ENCODE measurements around the gene ARHGAP21.
"Not testable (repeated sequence)": the region's sequence is repeated elsewhere in the genome, so short reads cannot be mapped to it uniquely, and the experiment has no call there.

Gene ARHGAP21

GRCh38 chr10:24723788-24724380 lies at the start of gene ARHGAP21:
Gene ARHGAP21 (minus strand): TSS chr10:24723887. CDS start chr10:24721899, 1,988 bp downstream.
- FAIRE-seq (peak; percentile 16), DNase-seq (ENCODE audit: insufficient read length, low spot score) (peak; percentile 50)

- DNase-seq (ENCODE audit: insufficient read length, low spot score) = no peak
- no peak for FAIRE-seq
These were observed 48.4 kb upstream of the ARHGAP21 start for GRCh38 chr10:24771943-24772694.

GRCh38 chr10:24764991-24765390 lies 41.3 kb upstream of the ARHGAP21 start:
- FAIRE-seq; DNase-seq (ENCODE audit: insufficient read length, low spot score): not testable (repeated sequence)

- FAIRE-seq = peak; percentile 81
- peak; percentile 75 for DNase-seq (ENCODE audit: insufficient read length, low spot score)
These were observed 39.4 kb upstream of the ARHGAP21 start for GRCh38 chr10:24762966-24763623.

- DNase-seq (ENCODE audit: insufficient read length, low spot score) = peak; percentile 23
- peak; percentile 54 for FAIRE-seq
These were observed 38.7 kb upstream of the ARHGAP21 start for GRCh38 chr10:24762161-24762924.

- FAIRE-seq (no peak), DNase-seq (ENCODE audit: insufficient read length, low spot score) (no peak)
These were observed 36.0 kb upstream of the ARHGAP21 start for GRCh38 chr10:24759672-24760071.

GRCh38 chr10:24758254-24758653 lies 34.6 kb upstream of the ARHGAP21 start:
- not testable (repeated sequence) for FAIRE-seq; DNase-seq (ENCODE audit: insufficient read length, low spot score)

- DNase-seq (ENCODE audit: insufficient read length, low spot score) = peak; percentile 46
- peak; percentile 92 for FAIRE-seq
These were observed 32.6 kb upstream of the ARHGAP21 start for GRCh38 chr10:24756283-24756682.

GRCh38 chr10:24751716-24752115 lies 28.0 kb upstream of the ARHGAP21 start:
- no peak for FAIRE-seq
- DNase-seq (ENCODE audit: insufficient read length, low spot score) = peak; percentile 29

GRCh38 chr10:24750695-24751094 lies 27.0 kb upstream of the ARHGAP21 start:
- FAIRE-seq = no peak
- DNase-seq (ENCODE audit: insufficient read length, low spot score) = no peak

- FAIRE-seq (no peak), DNase-seq (ENCODE audit: insufficient read length, low spot score) (no peak)
These were observed 24.5 kb upstream of the ARHGAP21 start for GRCh38 chr10:24748214-24748613.

- DNase-seq (ENCODE audit: insufficient read length, low spot score) (no peak), FAIRE-seq (no peak)
These were observed 21.3 kb upstream of the ARHGAP21 start for GRCh38 chr10:24744946-24745345.

GRCh38 chr10:24740714-24741113 lies 17.0 kb upstream of the ARHGAP21 start:
- FAIRE-seq (no peak), DNase-seq (ENCODE audit: insufficient read length, low spot score) (no peak)

GRCh38 chr10:24737001-24737400 lies 13.3 kb upstream of the ARHGAP21 start:
- FAIRE-seq = no peak
- DNase-seq (ENCODE audit: insufficient read length, low spot score) = no peak

- FAIRE-seq (no peak), DNase-seq (ENCODE audit: insufficient read length, low spot score) (no peak)
These were observed 8.3 kb upstream of the ARHGAP21 start for GRCh38 chr10:24731942-24732341.

- FAIRE-seq = no peak
- DNase-seq (ENCODE audit: insufficient read length, low spot score) = no peak
These were observed 7.1 kb upstream of the ARHGAP21 start for GRCh38 chr10:24730811-24731210.

- DNase-seq (ENCODE audit: insufficient read length, low spot score) = peak; percentile 44
- FAIRE-seq = peak; percentile 20
These were observed 4.1 kb upstream of the ARHGAP21 start for GRCh38 chr10:24727786-24728185.

- no peak for FAIRE-seq
- no peak for DNase-seq (ENCODE audit: insufficient read length, low spot score)
These were observed 2.9 kb upstream of the ARHGAP21 start for GRCh38 chr10:24726626-24727025.

GRCh38 chr10:24726029-24726428 lies 2.3 kb upstream of the ARHGAP21 start:
- DNase-seq (ENCODE audit: insufficient read length, low spot score); FAIRE-seq: not testable (repeated sequence)

- DNase-seq (ENCODE audit: insufficient read length, low spot score) (peak; percentile 98), FAIRE-seq (peak; percentile 99)
These were observed 918 bp upstream of the ARHGAP21 start for GRCh38 chr10:24724381-24725228.
